CD14-positive monocyte (primary cell): ENCODE results near the gene KRT27. TPM values are rescaled to one million over a fixed set of nuclear protein-coding genes. Genes with fewer than 3 reads are reported as not detected.
A peak's percentile ranks its signal among the peaks of the same experiment; 100 is the strongest.

Experiments
- DNase-seq, 3 donors: peaks; one replicate each; pipeline ENCODE4 v3.0.0-alpha.2; 2011 to 2022
- H2AFZ ChIP-seq: 2 replicates; pipeline ENCODE4 v1.6.0; 2012; ENCODE audit warnings: mild to moderate bottlenecking, low read depth, low read length, inconsistent platforms; ENCODE audit not compliant: insufficient read depth, poor library complexity, severe bottlenecking
- H3K27ac ChIP-seq, 2 donors: 1 replicate in 1 of 2; 2 replicates in 1 of 2; pipeline ENCODE4 v1.5.1; 2012 to 2013; ENCODE audit warnings: low read length in 2 of 2, control low read depth in 1 of 2, inconsistent platforms in 1 of 2, low read depth in 1 of 2, mild to moderate bottlenecking in 1 of 2
- H3K27me3 ChIP-seq, 2 donors: one replicate each; pipeline versions ENCODE4 v1.6.0 to v1.6.1; 2011 to 2013; ENCODE audit warnings: low read length in 2 of 2; ENCODE audit not compliant: control insufficient read depth in 2 of 2, insufficient read depth in 2 of 2
- H3K36me3 ChIP-seq, 2 donors: replicated peaks in 1 of 2; 1 replicate in 1 of 2; 2 replicates in 1 of 2; pipeline versions ENCODE4 v1.5.1 to v1.6.1; 2012 to 2013; ENCODE audit warnings: low read length in 2 of 2, control low read depth in 1 of 2, inconsistent platforms in 1 of 2, mild to moderate bottlenecking in 1 of 2; ENCODE audit not compliant: insufficient read depth in 2 of 2, control insufficient read depth in 1 of 2
- H3K4me1 ChIP-seq, 2 donors: 1 replicate in 1 of 2; 2 replicates in 1 of 2; pipeline versions ENCODE4 v1.5.1 to v1.6.1; 2012 to 2013; ENCODE audit warnings: low read length in 2 of 2, control low read depth in 1 of 2, inconsistent platforms in 1 of 2, mild to moderate bottlenecking in 1 of 2, moderate library complexity in 1 of 2; ENCODE audit not compliant: insufficient read depth in 2 of 2, control insufficient read depth in 1 of 2
- H3K4me2 ChIP-seq: replicated peaks from 2 replicates; pipeline ENCODE3; 2012; ENCODE audit warnings: low read length, moderate library complexity, mild to moderate bottlenecking; ENCODE audit not compliant: poor library complexity, severe bottlenecking; ENCODE audit errors: extremely low read depth
- H3K4me3 ChIP-seq, 3 experiments: fragments of 200-600 bp in 1 of 3; sonication (generic) in 1 of 3; replicated peaks in 1 of 3; 1 replicate in 2 of 3; 2 replicates in 1 of 3; pipeline ENCODE4 v1.5.1; 2011 to 2013; ENCODE audit warnings: low read length in 3 of 3, mild to moderate bottlenecking in 3 of 3, control low read depth in 2 of 3, low read depth in 2 of 3, inconsistent platforms in 1 of 3, moderate library complexity in 1 of 3
- H3K79me2 ChIP-seq: 2 replicates; pipeline ENCODE4 v1.6.0; 2012; ENCODE audit warnings: mild to moderate bottlenecking, control low read depth, inconsistent platforms, low read length, moderate library complexity; ENCODE audit not compliant: insufficient read depth
- H3K9ac ChIP-seq: 2 replicates; pipeline ENCODE4 v1.6.0; 2017; ENCODE audit warnings: low read length, mild to moderate bottlenecking; ENCODE audit not compliant: insufficient read depth, poor library complexity, severe bottlenecking
- H3K9me3 ChIP-seq, 2 donors: replicated peaks in 1 of 2; 1 replicate in 1 of 2; 2 replicates in 1 of 2; pipeline versions ENCODE4 v1.5.1 to v1.6.1; 2012 to 2013; ENCODE audit warnings: low read length in 2 of 2, control low read depth in 1 of 2; ENCODE audit not compliant: control insufficient read depth in 1 of 2, insufficient read depth in 1 of 2
- H4K20me1 ChIP-seq: 2 replicates; pipeline ENCODE4 v1.6.0; 2012; ENCODE audit warnings: mild to moderate bottlenecking, low read length, control low read depth, moderate library complexity; ENCODE audit not compliant: insufficient read depth
- H3K27ac Mint-ChIP-seq, 7 donors: one replicate each; pipeline ENCODE4 v1.8.0; 2020; ENCODE audit warnings: mild to moderate bottlenecking in 7 of 7, mixed read lengths in 7 of 7, moderate library complexity in 6 of 7, inconsistent platforms in 2 of 7
- H3K27me3 Mint-ChIP-seq, 3 donors: one replicate each; pipeline ENCODE4 v1.8.0; 2021 to 2022; ENCODE audit warnings: low read depth in 3 of 3, mild to moderate bottlenecking in 3 of 3, mixed read lengths in 3 of 3, moderate library complexity in 3 of 3, inconsistent platforms in 1 of 3
- H3K36me3 Mint-ChIP-seq, 2 donors: one replicate each; pipeline ENCODE4 v1.8.0; 2020; ENCODE audit warnings: mixed read lengths in 2 of 2, inconsistent platforms in 1 of 2, mild to moderate bottlenecking in 1 of 2
- H3K4me1 Mint-ChIP-seq: one replicate; pipeline ENCODE4 v1.8.0; 2020; ENCODE audit warnings: mild to moderate bottlenecking, mixed read lengths
- H3K4me3 Mint-ChIP-seq, 2 donors: one replicate each; pipeline ENCODE4 v1.8.0; 2020; ENCODE audit warnings: mild to moderate bottlenecking in 2 of 2, mixed read lengths in 2 of 2, moderate library complexity in 1 of 2
- H3K9me3 Mint-ChIP-seq, 7 donors: one replicate each; pipeline ENCODE4 v1.8.0; 2020 to 2022; ENCODE audit warnings: mixed read lengths in 7 of 7, mild to moderate bottlenecking in 6 of 7, moderate library complexity in 6 of 7, inconsistent platforms in 2 of 7
- CTCF ChIP-seq: fragments of 200-600 bp; IDR thresholded peaks from one replicate; pipeline ENCODE4 v1.8.0; 2022; ENCODE audit warnings: antibody characterized with exemption, mild to moderate bottlenecking
- WGBS: methylation state at CpG from one replicate; pipeline ENCODE4 v1.1.5; 2013; ENCODE audit warnings: missing lambda C conversion rate; ENCODE audit not compliant: insufficient coverage; 5-methylcytosine and 5-hydroxymethylcytosine counted together
- intact Hi-C, 2 donors: fragments of 100-400 bp; cut with micrococcal nuclease; formaldehyde crosslinking; loops; one replicate each; pipeline versions ENCODE4 v1.15.0 to v1.15.1; 2023
- polyA plus RNA-seq, 3 donors: library from polyadenylated mRNA; depleted of rRNA in 1 of 3; unstranded in 2 of 3; stranded (reverse) in 1 of 3; fragments of 300-500 nt in 2 of 3; fragments of >200 nt in 1 of 3; fragmentation: Illumina TruSeq in 2 of 3; gene quantifications; 1 replicate in 2 of 3; 2 replicates in 1 of 3; pipeline ENCODE4 v1.2.3, GENCODE V29; 2012 to 2021

Gene KRT27
- polyA plus RNA-seq, 3 donors, result not detected

GRCh38 chr17:40818733-40819527 is 36.6 kb upstream of the KRT27 start:
- Mint-ChIP-seq H3K4me3 (peak overlapping the region; percentile 82 to 92), H3K27me3 (peaks cover 24 to 38% (median 29%) of the 10 kb centered on the region in 3 donors), H3K4me1 (peaks cover 12% of the 10 kb centered on the region), H3K9me3 (peaks cover 15 to 51% (median 35%) of the 10 kb centered on the region in 7 donors), H3K36me3 (peaks cover 12 to 15% of the 10 kb centered on the region in 2 donors), H3K27ac (peak overlapping the region; percentile 41 to 84 (median 79))
- H3K79me2 ChIP-seq, result no peaks in the 10 kb centered on the region
- H4K20me1 ChIP-seq, result no peaks in the 10 kb centered on the region
- peak overlapping the region; percentile 42 to 48 for H3K27ac ChIP-seq
- H3K27me3 ChIP-seq, result peaks cover 10 to 34% of the 10 kb centered on the region in 2 donors
- H3K4me1 ChIP-seq, result peaks cover 8 to 14% of the 10 kb centered on the region in 2 donors
- peak overlapping the region; percentile 77 to 99 (median 85) for H3K4me3 ChIP-seq
- peaks cover 7 to 17% of the 10 kb centered on the region in 2 donors for H3K9me3 ChIP-seq
- H2AFZ ChIP-seq, result peak overlapping the region; percentile 81
- H3K4me2 ChIP-seq, result peak overlapping the region; percentile 82
- WGBS, result under 1% methylated on average over 65 of the region's 73 CpGs
- no peak for TF ChIP-seq CTCF
- peak overlapping the region; percentile 64 for H3K9ac ChIP-seq
- DNase-seq, result peak; percentile 67 to 90 (median 72)
- peaks cover 0 to 9% of the 10 kb centered on the region in 2 donors for H3K36me3 ChIP-seq
- intact Hi-C loops, result loop anchor here in 1 of 2 donors (5.0 kb wide), 2 partner anchors 728 to 848 kb away; no protein-coding TSS in a partner anchor

- Histone ChIP-seq H3K4me2 (peak overlapping the region; percentile 82), H4K20me1 (no peaks in the 10 kb centered on the region), H3K79me2 (no peaks in the 10 kb centered on the region), H3K4me3 (peak overlapping the region; percentile 77 to 99 (median 85)), H3K9ac (peak overlapping the region; percentile 64), H3K27ac (peak overlapping the region; percentile 42 to 48), H3K4me1 (peaks cover 8 to 14% of the 10 kb centered on the region in 2 donors), H3K9me3 (peaks cover 7 to 17% of the 10 kb centered on the region in 2 donors), H3K27me3 (peaks cover 13 to 38% of the 10 kb centered on the region in 2 donors), H2AFZ (peak overlapping the region; percentile 81), H3K36me3 (peaks cover 0 to 9% of the 10 kb centered on the region in 2 donors)
- Mint-ChIP-seq H3K27ac (peak overlapping the region; percentile 41 to 84 (median 79)), H3K4me1 (peaks cover 12% of the 10 kb centered on the region), H3K4me3 (peak overlapping the region; percentile 82 to 92), H3K36me3 (peaks cover 12 to 15% of the 10 kb centered on the region in 2 donors), H3K9me3 (peaks cover 15 to 51% (median 35%) of the 10 kb centered on the region in 7 donors), H3K27me3 (peaks cover 24 to 39% (median 25%) of the 10 kb centered on the region in 3 donors)
- TF ChIP-seq CTCF, result no peak
- intact Hi-C loops, result loop anchor here in 1 of 2 donors (5.0 kb wide), 2 partner anchors 729 to 849 kb away; no protein-coding TSS in a partner anchor
- 0% methylated on average over 1 of the region's 7 CpGs for WGBS
- DNase-seq, result no peak
Measured at GRCh38 chr17:40818343-40818732, 36.0 kb upstream of the KRT27 start.
